ENCODE results near the gene C16orf82. TPM values are rescaled to one million over a fixed set of nuclear protein-coding genes. Genes with fewer than 3 reads are reported as not detected.

C16orf82 gene
- total and polyA plus RNA-seq, 2 of the 8 experiments (the other 6 are each of a cell fraction or from before 2014, with no cell fraction given) = not detected

DNA sequence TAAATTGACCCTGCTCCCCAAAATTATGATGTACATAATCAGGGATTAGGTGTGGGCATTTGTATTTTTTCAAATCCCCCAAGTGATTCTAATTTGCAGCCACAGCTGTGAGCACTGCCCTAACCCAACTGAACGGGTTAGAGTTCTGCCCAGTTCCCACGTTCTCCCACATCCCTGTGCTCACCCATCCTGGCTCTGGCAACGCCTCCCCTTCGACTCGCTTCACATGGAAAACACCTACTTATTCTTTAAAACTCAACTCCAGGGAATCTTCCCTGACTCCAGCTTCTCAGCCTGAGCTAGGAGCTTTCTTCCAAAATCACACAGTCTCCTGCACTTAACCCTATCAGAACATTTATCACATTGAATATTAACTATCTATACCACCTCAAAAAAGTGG, 17.6 kb upstream of the C16orf82 start (continued):
- TF ChIP-seq RAD21 (IDR thresholded peaks at IDR 0.05 in 1 of 2, conservative IDR thresholded peaks at IDR 0.05 in 1 of 2; ENCODE audit: low read depth in 2 of 2, low read length in 2 of 2) = no peak
- TF ChIP-seq, protein P1, sequence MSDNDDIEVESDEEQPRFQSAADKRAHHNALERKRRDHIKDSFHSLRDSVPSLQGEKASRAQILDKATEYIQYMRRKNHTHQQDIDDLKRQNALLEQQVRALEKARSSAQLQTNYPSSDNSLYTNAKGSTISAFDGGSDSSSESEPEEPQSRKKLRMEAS (IDR thresholded peaks at IDR 0.05) = no peak
